Spleen (tissue), 11 donors: ENCODE results near the gene AREG. TPM values are rescaled to one million over a fixed set of nuclear protein-coding genes. Genes with fewer than 3 reads are reported as not detected.
A peak's percentile ranks its signal among the peaks of the same experiment; 100 is the strongest.

Source experiments
- DNase-seq: peaks from one replicate; pipeline ENCODE4 v3.0.0-alpha.2; 2020
- H3K27ac ChIP-seq, 8 donors: fragments of 200-600 bp; sonication (generic) in 7 of 8; 1 replicate in 4 of 8; 2 replicates in 4 of 8; pipeline versions ENCODE4 v1.5.0 to v1.8.0; 2016 to 2021; ENCODE audit warnings: inconsistent platforms in 4 of 8, mild to moderate bottlenecking in 4 of 8, moderate library complexity in 1 of 8
- H3K27me3 ChIP-seq, 7 donors: fragments of 200-600 bp; sonication (generic) in 6 of 7; replicated peaks in 1 of 7; 1 replicate in 4 of 7; 2 replicates in 3 of 7; pipeline versions ENCODE4 v1.5.0 to v1.8.0; 2016 to 2021; ENCODE audit warnings: inconsistent platforms in 3 of 7, mild to moderate bottlenecking in 1 of 7
- H3K36me3 ChIP-seq, 6 donors: fragments of 200-600 bp; sonication (generic) in 5 of 6; 1 replicate in 4 of 6; 2 replicates in 2 of 6; pipeline versions ENCODE4 v1.5.0 to v1.8.0; 2016 to 2021; ENCODE audit warnings: inconsistent platforms in 2 of 6
- H3K4me1 ChIP-seq, 6 donors: fragments of 200-600 bp; sonication (generic) in 5 of 6; 1 replicate in 3 of 6; 2 replicates in 3 of 6; pipeline versions ENCODE4 v1.5.0 to v1.8.0; 2016 to 2021; ENCODE audit warnings: inconsistent platforms in 3 of 6
- H3K4me3 ChIP-seq, 8 donors: fragments of 200-600 bp; sonication (generic) in 7 of 8; 1 replicate in 4 of 8; 2 replicates in 4 of 8; pipeline versions ENCODE4 v1.5.0 to v1.8.0; 2016 to 2021; ENCODE audit warnings: inconsistent platforms in 4 of 8, mild to moderate bottlenecking in 4 of 8, moderate library complexity in 2 of 8
- H3K9me3 ChIP-seq, 8 donors: fragments of 200-600 bp; sonication (generic) in 7 of 8; 1 replicate in 4 of 8; 2 replicates in 4 of 8; pipeline versions ENCODE4 v1.5.0 to v1.8.0; 2016 to 2021; ENCODE audit warnings: inconsistent platforms in 4 of 8
- POLR2A ChIP-seq, 3 donors: fragments of 450-650 bp; IDR thresholded peaks; one replicate each; pipeline ENCODE4 v1.5.1; 2017; ENCODE audit warnings: antibody characterized with exemption in 3 of 3, mild to moderate bottlenecking in 1 of 3
- POLR2AphosphoS5 ChIP-seq, 3 donors: sonication (generic); formaldehyde crosslinking; IDR thresholded peaks; one replicate each; pipeline ENCODE4 v1.5.1; 2017; ENCODE audit warnings: antibody characterized with exemption in 3 of 3
- WGBS, 5 donors: extraction: QIAGEN DNeasy Blood & Tissue Kit in 3 of 5; methylation state at CpG; one replicate each; pipeline versions ENCODE4 v1.1.5 to v1.1.7; 2013 to 2018; 5-methylcytosine and 5-hydroxymethylcytosine counted together
- intact Hi-C: fragments of 100-400 bp; cut with DNase I; formaldehyde crosslinking; loops from one replicate; pipeline ENCODE4 v1.15.0; 2023; ENCODE audit warnings: low total_unique reads
- polyA plus RNA-seq, 3 donors: library from polyadenylated mRNA; stranded (reverse); fragments of 200-250 nt; gene quantifications; one replicate each; pipeline ENCODE4 v1.2.1, GENCODE V29; 2013
- total RNA-seq, 7 donors: library from RNA; depleted of rRNA in 3 of 7; stranded (reverse); fragments of >200 nt in 3 of 7; fragmentation: NEBNext Ultra II Directional in 4 of 7; extraction: Animal tissue kit (Norgen Biotek cat#: 25700) in 4 of 7; gene quantifications; one replicate each; pipeline versions ENCODE4 v1.1.0 to v1.2.1, GENCODE V29; 2016 to 2021
- TF ChIP-seq, protein P1 (sequence below), 11 experiments: fragments of 200-600 bp in 7 of 11; fragments of 450-650 bp in 4 of 11; sonication (generic) in 4 of 11; IDR thresholded peaks in 8 of 11; conservative IDR thresholded peaks in 3 of 11; 1 replicate in 7 of 11; 2 replicates in 4 of 11; pipeline versions ENCODE4 v1.4.0 to v1.8.0; 2016 to 2021; ENCODE audit warnings: antibody characterized with exemption in 11 of 11, inconsistent platforms in 4 of 11, mild to moderate bottlenecking in 1 of 11
- donor health status: healthy with polysubstance abuse.
- donor health status: DM: no; HTN: no; CAD: no; lungs with moderate emphysema.
- donor health status: DM: no; HTN: no; CAD: no.
- donor health status: Bipolar disorder and iron deficiency.
- donor health status: healthy.
- donor health status: DM: no; HTN: no; CAD: no.
- donor health status: DM: yes; HTN: yes; CAD: no.

The AREG gene
- total and polyA plus RNA-seq, 10 donors, result 0.51 to 37.4 (median 3.6) TPM

DNA sequence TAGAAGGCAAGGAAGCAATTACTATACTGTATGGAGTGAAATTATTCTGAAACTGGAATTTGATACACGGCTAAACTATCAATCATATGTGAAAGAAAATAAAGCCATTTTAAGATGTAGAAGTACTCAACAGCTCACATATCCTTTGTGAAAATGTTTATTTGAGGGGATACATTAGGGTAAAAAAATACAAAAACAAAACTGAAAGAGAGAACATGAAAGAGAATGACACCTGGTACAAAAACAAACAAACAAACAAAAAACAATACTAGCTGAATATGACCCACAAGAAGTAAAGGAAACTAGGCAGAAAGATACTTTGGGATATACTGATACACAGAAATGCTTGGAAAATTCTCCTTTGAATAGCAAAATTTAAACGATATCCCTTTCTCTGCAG, 20.8 kb upstream of the AREG start:
- Histone ChIP-seq H3K36me3 (no peaks in the 10 kb centered on the region), H3K4me1 (no peaks in the 10 kb centered on the region), H3K27me3 (no peaks in the 10 kb centered on the region), H3K4me3 (no peak overlapping the region), H3K27ac (no peak overlapping the region), H3K9me3 (no peaks in the 10 kb centered on the region)
- intact Hi-C loops, result no loop called here
- no peak for DNase-seq
- TF ChIP-seq POLR2A (IDR thresholded peaks at IDR 0.05) (no peak), POLR2AphosphoS5 (IDR thresholded peaks at IDR 0.05) (no peak)
- TF ChIP-seq, protein P1, sequence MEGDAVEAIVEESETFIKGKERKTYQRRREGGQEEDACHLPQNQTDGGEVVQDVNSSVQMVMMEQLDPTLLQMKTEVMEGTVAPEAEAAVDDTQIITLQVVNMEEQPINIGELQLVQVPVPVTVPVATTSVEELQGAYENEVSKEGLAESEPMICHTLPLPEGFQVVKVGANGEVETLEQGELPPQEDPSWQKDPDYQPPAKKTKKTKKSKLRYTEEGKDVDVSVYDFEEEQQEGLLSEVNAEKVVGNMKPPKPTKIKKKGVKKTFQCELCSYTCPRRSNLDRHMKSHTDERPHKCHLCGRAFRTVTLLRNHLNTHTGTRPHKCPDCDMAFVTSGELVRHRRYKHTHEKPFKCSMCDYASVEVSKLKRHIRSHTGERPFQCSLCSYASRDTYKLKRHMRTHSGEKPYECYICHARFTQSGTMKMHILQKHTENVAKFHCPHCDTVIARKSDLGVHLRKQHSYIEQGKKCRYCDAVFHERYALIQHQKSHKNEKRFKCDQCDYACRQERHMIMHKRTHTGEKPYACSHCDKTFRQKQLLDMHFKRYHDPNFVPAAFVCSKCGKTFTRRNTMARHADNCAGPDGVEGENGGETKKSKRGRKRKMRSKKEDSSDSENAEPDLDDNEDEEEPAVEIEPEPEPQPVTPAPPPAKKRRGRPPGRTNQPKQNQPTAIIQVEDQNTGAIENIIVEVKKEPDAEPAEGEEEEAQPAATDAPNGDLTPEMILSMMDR (IDR thresholded peaks at IDR 0.05 in 8 of 11, conservative IDR thresholded peaks at IDR 0.05 in 3 of 11), result no peak
- 89 to 97% (median 93%) methylated on average over 2 of the region's 2 CpGs for WGBS, 5 donors

DNA sequence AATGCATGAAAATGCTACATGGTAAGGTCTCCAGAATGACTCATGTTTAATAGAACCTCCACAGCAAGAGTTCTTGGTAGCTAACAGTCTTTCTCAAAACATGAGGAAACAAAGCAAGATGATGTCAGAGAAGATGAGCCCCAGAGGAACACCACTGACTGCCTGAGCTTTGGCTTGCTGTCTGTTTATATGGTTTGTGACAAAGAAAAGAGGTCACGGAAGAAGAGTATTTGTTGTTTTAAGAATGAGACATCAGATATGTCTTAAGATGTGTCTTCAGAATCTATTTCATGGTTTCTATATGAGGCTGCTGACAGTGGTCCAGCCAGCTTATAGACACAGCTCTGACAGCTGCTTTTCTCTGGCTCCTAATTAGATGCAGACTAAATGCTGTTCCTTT, 18.8 kb upstream of the AREG start:
- H3K27me3 ChIP-seq, result no peaks in the 10 kb centered on the region
- intact Hi-C loops, result no loop called here
- 86 to 100% (median 94%) methylated on average over 1 of the region's 1 CpG for WGBS, 5 donors
- no peaks in the 10 kb centered on the region for H3K9me3 ChIP-seq
- TF ChIP-seq POLR2A (IDR thresholded peaks at IDR 0.05) (no peak), POLR2AphosphoS5 (IDR thresholded peaks at IDR 0.05) (no peak)
- TF ChIP-seq, protein P1 (IDR thresholded peaks at IDR 0.05 in 8 of 11, conservative IDR thresholded peaks at IDR 0.05 in 3 of 11), result no peak
- no peak for DNase-seq
- H3K4me3 ChIP-seq, result no peak overlapping the region
- peaks cover 0 to under 1% (median 0%) of the 10 kb centered on the region in 6 donors for H3K4me1 ChIP-seq
- H3K27ac ChIP-seq, result no peak overlapping the region
- H3K36me3 ChIP-seq, result no peaks in the 10 kb centered on the region

DNA sequence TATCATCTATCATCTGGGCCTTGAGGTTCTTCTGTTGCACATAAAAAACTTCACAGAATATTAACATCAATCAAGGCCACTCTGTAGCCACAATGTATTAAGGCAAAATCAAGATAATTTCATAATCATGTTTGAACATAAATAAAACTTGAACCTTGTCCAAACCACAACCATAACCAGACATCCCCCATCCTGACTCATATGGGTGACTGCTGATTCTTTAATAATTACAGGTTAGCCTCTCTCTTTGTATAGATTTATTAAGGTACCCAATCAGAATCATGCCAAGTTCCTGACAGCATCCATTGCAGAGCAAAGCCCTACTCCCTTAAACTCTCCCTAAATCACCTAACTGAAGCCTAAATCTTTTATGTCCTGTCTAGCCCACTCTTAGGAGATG, 16.7 kb upstream of the AREG start:
- Histone ChIP-seq H3K27me3 (peaks cover 0 to 7% (median 0%) of the 10 kb centered on the region in 7 donors), H3K4me1 (peaks cover 0 to 9% (median 0%) of the 10 kb centered on the region in 6 donors), H3K27ac (no peak overlapping the region), H3K4me3 (no peak overlapping the region), H3K9me3 (no peaks in the 10 kb centered on the region), H3K36me3 (no peaks in the 10 kb centered on the region)
- no peak for DNase-seq
- TF ChIP-seq POLR2AphosphoS5 (IDR thresholded peaks at IDR 0.05) (no peak), POLR2A (IDR thresholded peaks at IDR 0.05) (no peak)
- TF ChIP-seq, protein P1 (IDR thresholded peaks at IDR 0.05 in 8 of 11, conservative IDR thresholded peaks at IDR 0.05 in 3 of 11), result no peak
- intact Hi-C loops, result no loop called here

DNA sequence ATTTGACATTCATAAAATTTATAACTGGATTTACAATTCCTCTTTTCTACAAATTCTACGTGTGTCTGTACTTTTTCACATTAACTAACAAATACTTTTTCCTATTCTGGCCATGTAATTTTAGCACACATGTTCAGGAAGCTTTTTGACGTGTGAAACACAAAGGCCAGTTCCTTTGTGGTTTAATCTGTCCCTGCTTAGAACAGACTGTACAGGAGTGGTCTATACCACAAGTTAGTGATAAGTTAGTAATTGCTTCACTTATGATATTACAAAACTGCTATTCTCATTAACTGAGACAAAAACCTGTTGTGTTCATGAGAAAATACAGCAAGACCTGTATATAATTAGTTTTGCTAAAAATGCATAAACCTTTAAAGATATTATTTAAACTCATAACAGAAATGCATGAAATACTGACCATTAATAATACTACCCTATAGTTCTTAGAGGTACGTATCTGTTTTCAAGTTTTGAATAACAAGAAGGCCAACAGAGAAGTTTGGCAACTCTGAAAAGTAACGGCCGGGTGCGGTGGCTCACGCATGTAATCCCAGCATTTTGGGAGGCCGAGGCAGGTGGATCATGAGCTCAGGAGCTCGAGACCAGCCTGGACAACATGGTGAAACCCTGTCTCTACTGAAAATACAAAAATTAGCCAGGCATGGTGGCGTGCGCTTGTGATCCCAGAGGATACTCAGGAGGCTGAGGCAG, 13.7 kb upstream of the AREG start:
- peak overlapping the region in 3 of 8 donors; percentile 43 to 68 (median 64) for H3K27ac ChIP-seq
- TF ChIP-seq POLR2AphosphoS5 (IDR thresholded peaks at IDR 0.05) (no peak), POLR2A (IDR thresholded peaks at IDR 0.05) (no peak)
- TF ChIP-seq, protein P1 (IDR thresholded peaks at IDR 0.05 in 8 of 11, conservative IDR thresholded peaks at IDR 0.05 in 3 of 11), result no peak
- no peak for DNase-seq
- H3K4me3 ChIP-seq, result no peak overlapping the region
- intact Hi-C loops, result no loop called here
- no peaks in the 10 kb centered on the region for H3K9me3 ChIP-seq
- H3K4me1 ChIP-seq, result peaks cover 0 to 9% (median 0%) of the 10 kb centered on the region in 6 donors
- 33 to 52% (median 42%) methylated on average over 11 of the region's 11 CpGs for WGBS, 5 donors
- H3K27me3 ChIP-seq, result peaks cover 0 to 7% (median 0%) of the 10 kb centered on the region in 7 donors
- H3K36me3 ChIP-seq, result no peaks in the 10 kb centered on the region
